Adrenal gland (tissue), 5 donors: ENCODE data around the gene SSBP2.

Experiments
- POLR2A ChIP-seq, 2 donors: fragments of 450-650 bp; IDR thresholded peaks; one replicate each; pipeline ENCODE4 v1.6.1; 2017; ENCODE audit warnings: antibody characterized with exemption in 2 of 2, mild to moderate bottlenecking in 2 of 2, moderate library complexity in 1 of 2
- TF ChIP-seq, protein P1 (sequence below), 6 experiments: fragments of 450-650 bp in 4 of 6; fragments of 200-600 bp in 2 of 6; sonication (generic) in 1 of 6; IDR thresholded peaks; 1 replicate in 5 of 6; 2 replicates in 1 of 6; pipeline versions ENCODE4 v1.5.1 to v1.8.0; 2016 to 2021; ENCODE audit warnings: antibody characterized with exemption in 6 of 6, mild to moderate bottlenecking in 2 of 6, moderate library complexity in 1 of 6
- donor health status: DM: no; HTN: no; CAD: no.

DNA sequence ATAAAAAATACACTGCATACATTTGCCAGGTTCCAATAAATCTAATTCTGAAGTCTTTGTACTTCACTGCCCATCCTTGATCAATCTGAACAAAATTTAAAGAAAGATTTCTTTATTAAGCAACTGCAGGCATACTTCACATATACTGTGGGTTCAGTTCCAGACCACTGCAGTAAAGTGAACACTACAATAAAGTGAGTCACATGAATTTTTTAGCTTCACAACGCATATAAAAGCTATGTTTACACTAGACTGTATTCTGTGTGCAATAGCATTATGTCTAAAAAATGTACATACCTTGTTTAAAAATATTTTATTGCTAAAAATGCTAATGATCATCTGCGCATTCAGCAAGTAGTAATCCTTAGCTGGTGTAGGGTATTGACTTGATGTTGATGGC lies 52.1 kb downstream of the SSBP2 start:
- TF ChIP-seq POLR2A (IDR thresholded peaks at IDR 0.05): no peak
- TF ChIP-seq, protein P1, sequence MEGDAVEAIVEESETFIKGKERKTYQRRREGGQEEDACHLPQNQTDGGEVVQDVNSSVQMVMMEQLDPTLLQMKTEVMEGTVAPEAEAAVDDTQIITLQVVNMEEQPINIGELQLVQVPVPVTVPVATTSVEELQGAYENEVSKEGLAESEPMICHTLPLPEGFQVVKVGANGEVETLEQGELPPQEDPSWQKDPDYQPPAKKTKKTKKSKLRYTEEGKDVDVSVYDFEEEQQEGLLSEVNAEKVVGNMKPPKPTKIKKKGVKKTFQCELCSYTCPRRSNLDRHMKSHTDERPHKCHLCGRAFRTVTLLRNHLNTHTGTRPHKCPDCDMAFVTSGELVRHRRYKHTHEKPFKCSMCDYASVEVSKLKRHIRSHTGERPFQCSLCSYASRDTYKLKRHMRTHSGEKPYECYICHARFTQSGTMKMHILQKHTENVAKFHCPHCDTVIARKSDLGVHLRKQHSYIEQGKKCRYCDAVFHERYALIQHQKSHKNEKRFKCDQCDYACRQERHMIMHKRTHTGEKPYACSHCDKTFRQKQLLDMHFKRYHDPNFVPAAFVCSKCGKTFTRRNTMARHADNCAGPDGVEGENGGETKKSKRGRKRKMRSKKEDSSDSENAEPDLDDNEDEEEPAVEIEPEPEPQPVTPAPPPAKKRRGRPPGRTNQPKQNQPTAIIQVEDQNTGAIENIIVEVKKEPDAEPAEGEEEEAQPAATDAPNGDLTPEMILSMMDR (IDR thresholded peaks at IDR 0.05): no peak
